IMR-90 (cell line): ENCODE results near the gene FIGLA. TPM values are rescaled to one million over a fixed set of nuclear protein-coding genes. Genes with fewer than 3 reads are reported as not detected.

Experiments used
- ATAC-seq: fragments of 200-7000 bp; cut with Tn5 transposase; 2 replicates; pipeline ENCODE4 v1.9.1; 2020; ENCODE audit warnings: low read depth, mild to moderate bottlenecking, moderate library complexity
- BruUV-seq: library from RNA; stranded (reverse); fragments of 400-500 nt; replicated peaks from 2 replicates; lab custom pipeline; 2021; lab: Mats Ljungman, UMichigan
- CTCF ChIA-PET: fragments of 300-600 bp; formaldehyde crosslinking; extraction: SDS; loops from one replicate; lab custom pipeline; 2021; ENCODE audit warnings: antibody characterized with exemption; lab: Yijun Ruan, JAX
- POLR2A ChIA-PET: fragments of 300-600 bp; sonication (Branson Sonifier 250); formaldehyde crosslinking; loops from one replicate; lab custom pipeline; 2022; ENCODE audit warnings: antibody characterized with exemption; ENCODE audit not compliant: unreplicated experiment; lab: Charles Lee
- DNase-seq: peaks from one replicate; pipeline ENCODE4 v3.0.0; 2013
- H2AFZ ChIP-seq: replicated peaks from 2 replicates; pipeline ENCODE3; 2013; ENCODE audit warnings: low read length, mild to moderate bottlenecking; ENCODE audit not compliant: poor library complexity
- H2AK5ac ChIP-seq: 2 replicates; pipeline ENCODE4 v1.6.1; 2013; ENCODE audit warnings: low read depth, low read length, inconsistent platforms
- H2AK9ac ChIP-seq: replicated peaks from 2 replicates; pipeline ENCODE3; 2013; ENCODE audit warnings: mild to moderate bottlenecking, low read depth, low read length, moderate library complexity; ENCODE audit not compliant: poor library complexity
- H2BK120ac ChIP-seq: 2 replicates; pipeline ENCODE4 v1.6.1; 2013; ENCODE audit warnings: low read depth, low read length, inconsistent platforms
- H2BK15ac ChIP-seq: 3 replicates; pipeline ENCODE4 v1.6.1; 2013; ENCODE audit warnings: low read depth, low read length, inconsistent platforms
- H2BK20ac ChIP-seq: 2 replicates; pipeline ENCODE4 v1.6.1; 2013; ENCODE audit warnings: low read depth, mild to moderate bottlenecking, inconsistent platforms, low read length, moderate library complexity
- H2BK5ac ChIP-seq: 2 replicates; pipeline ENCODE4 v1.6.1; 2013; ENCODE audit warnings: mild to moderate bottlenecking, low read depth, low read length, inconsistent platforms; ENCODE audit not compliant: poor library complexity, severe bottlenecking
- H3K14ac ChIP-seq: replicated peaks from 2 replicates; pipeline ENCODE4 v1.6.1; 2013; ENCODE audit warnings: low read depth, low read length, inconsistent platforms
- H3K18ac ChIP-seq: 2 replicates; pipeline ENCODE4 v1.6.1; 2013; ENCODE audit warnings: low read depth, low read length, control low read depth
- H3K23ac ChIP-seq: 2 replicates; pipeline ENCODE4 v1.6.1; 2013; ENCODE audit warnings: low read depth, low read length, inconsistent platforms
- H3K27ac ChIP-seq: 2 replicates; pipeline ENCODE4 v1.5.1; 2013; ENCODE audit warnings: mild to moderate bottlenecking, control low read depth, low read length; ENCODE audit not compliant: insufficient read depth
- H3K27me3 ChIP-seq: 2 replicates; pipeline ENCODE4 v1.6.1; 2013; ENCODE audit warnings: low read length; ENCODE audit not compliant: control insufficient read depth, insufficient read depth
- H3K36me3 ChIP-seq: 2 replicates; pipeline ENCODE4 v1.6.1; 2013; ENCODE audit warnings: low read length, mixed read lengths; ENCODE audit not compliant: control insufficient read depth, insufficient read depth
- H3K4ac ChIP-seq: 2 replicates; pipeline ENCODE4 v1.6.1; 2013; ENCODE audit warnings: low read depth, low read length, inconsistent platforms
- H3K4me1 ChIP-seq: 2 replicates; pipeline ENCODE4 v1.6.1; 2013; ENCODE audit warnings: low read length, mixed read lengths; ENCODE audit not compliant: control insufficient read depth, insufficient read depth
- H3K4me2 ChIP-seq: 2 replicates; pipeline ENCODE4 v1.6.1; 2013; ENCODE audit warnings: low read depth, mild to moderate bottlenecking, control low read depth, low read length, moderate library complexity
- H3K4me3 ChIP-seq: 2 replicates; pipeline ENCODE4 v1.5.1; 2013; ENCODE audit warnings: low read depth, mild to moderate bottlenecking, control low read depth, low read length, moderate library complexity; ENCODE audit not compliant: insufficient read depth
- H3K56ac ChIP-seq: 2 replicates; pipeline ENCODE4 v1.6.1; 2013; ENCODE audit warnings: low read length, inconsistent platforms; ENCODE audit not compliant: insufficient read depth; ENCODE audit errors: extremely low read depth
- H3K79me1 ChIP-seq, 2 experiments: 2 replicates each; pipeline ENCODE4 v1.6.1; 2013; ENCODE audit warnings: low read length in 2 of 2, inconsistent platforms in 1 of 2, low read depth in 1 of 2
- H3K9ac ChIP-seq: 2 replicates; pipeline ENCODE4 v1.6.1; 2013; ENCODE audit warnings: low read depth, low read length, control low read depth
- H3K9me1 ChIP-seq: 2 replicates; pipeline ENCODE4 v1.6.1; 2013; ENCODE audit warnings: low read length, inconsistent platforms; ENCODE audit not compliant: insufficient read depth
- H3K9me3 ChIP-seq: 2 replicates; pipeline ENCODE4 v1.6.1; 2013; ENCODE audit warnings: low read length; ENCODE audit not compliant: control insufficient read depth, insufficient read depth
- H4K20me1 ChIP-seq: 2 replicates; pipeline ENCODE4 v1.6.1; 2013; ENCODE audit warnings: low read length, inconsistent platforms; ENCODE audit not compliant: insufficient read depth
- H4K5ac ChIP-seq: 2 replicates; pipeline ENCODE4 v1.6.1; 2013; ENCODE audit warnings: mild to moderate bottlenecking, low read depth, low read length, control low read depth
- H4K8ac ChIP-seq, 2 experiments: 2 replicates each; pipeline ENCODE4 v1.6.1; 2013; ENCODE audit warnings: low read depth in 2 of 2, low read length in 2 of 2, control low read depth in 1 of 2, inconsistent platforms in 1 of 2
- H4K91ac ChIP-seq: 2 replicates; pipeline ENCODE4 v1.6.1; 2013; ENCODE audit warnings: low read depth, low read length, inconsistent platforms; ENCODE audit not compliant: insufficient read depth
- BHLHE40 ChIP-seq: fragments of 150-350 bp; IDR thresholded peaks from 2 replicates; pipeline ENCODE4 v1.6.1; 2016; ENCODE audit warnings: mild to moderate bottlenecking, low read depth, low read length
- ELK1 ChIP-seq: fragments of 150-350 bp; IDR thresholded peaks from 2 replicates; pipeline ENCODE4 v1.6.1; 2016; ENCODE audit warnings: low read depth, mild to moderate bottlenecking, low read length, moderate library complexity, borderline replicate concordance
- MXI1 ChIP-seq: IDR thresholded peaks from 2 replicates; pipeline ENCODE4 v1.6.1; 2012; ENCODE audit warnings: low read depth, mild to moderate bottlenecking, low read length, moderate library complexity, borderline replicate concordance
- NFE2L2 ChIP-seq: fragments of 150-350 bp; IDR thresholded peaks from 2 replicates; pipeline ENCODE4 v1.6.1; 2016; ENCODE audit warnings: low read depth, mild to moderate bottlenecking, low read length
- RAD21 ChIP-seq: IDR thresholded peaks from 2 replicates; pipeline ENCODE4 v1.6.1; 2012; ENCODE audit warnings: low read length, improper control_type of control experiment
- RCOR1 ChIP-seq: IDR thresholded peaks from 2 replicates; pipeline ENCODE4 v1.6.1; 2012; ENCODE audit warnings: mild to moderate bottlenecking, low read length, improper control_type of control experiment; ENCODE audit not compliant: insufficient replicate concordance
- RFX5 ChIP-seq: IDR thresholded peaks from 2 replicates; pipeline ENCODE4 v1.8.0; 2012; ENCODE audit warnings: low read depth, mild to moderate bottlenecking, low read length, moderate library complexity
- SMC3 ChIP-seq: fragments of 150-350 bp; IDR thresholded peaks from 2 replicates; pipeline ENCODE4 v1.6.1; 2016; ENCODE audit warnings: low read depth, mild to moderate bottlenecking, antibody characterized with exemption, low read length, moderate library complexity
- WGBS, 2 experiments: methylation state at CpG; one replicate each; pipeline versions ENCODE4 v1.1.5 to v1.1.7; 2013; ENCODE audit warnings: missing lambda C conversion rate in 2 of 2; ENCODE audit not compliant: insufficient read length in 1 of 2; ENCODE audit errors: extremely low coverage in 2 of 2; 5-methylcytosine and 5-hydroxymethylcytosine counted together
- dilution Hi-C: fragments of 300-500 bp; cut with HindIII; formaldehyde crosslinking; loops from one replicate; pipeline ENCODE4 v1.14.3; 2018; ENCODE audit warnings: low sequenced_read_pairs; ENCODE audit not compliant: unreplicated experiment
- in situ Hi-C: fragments of 300-500 bp; cut with MboI; formaldehyde crosslinking; loops from 3 replicates; pipeline ENCODE4 v1.14.3; 2019; ENCODE audit warnings: low sequenced_read_pairs, inconsistent platforms, mixed read lengths
- intact Hi-C: fragments of 100-400 bp; cut with micrococcal nuclease; formaldehyde crosslinking; loops from 2 replicates; pipeline ENCODE4 v1.10.0; 2022
- polyA plus RNA-seq, 3 experiments: library from polyadenylated mRNA; depleted of rRNA; stranded (reverse); fragments of >200 nt; gene quantifications; 2 replicates each; pipeline ENCODE4 v1.2.3, GENCODE V29; 2012; ENCODE audit warnings: low replicate concordance in 1 of 3
- total RNA-seq: library from RNA; depleted of rRNA; stranded (reverse); fragments of >200 nt; gene quantifications from 2 replicates; pipeline ENCODE4 v1.2.3, GENCODE V29; 2012

The FIGLA gene
- total and polyA plus RNA-seq, 2 of the 4 experiments (the other 2 are of a cell fraction): not detected

- no peak overlapping the region for H3K56ac ChIP-seq
- no peak overlapping the region for H3K27ac ChIP-seq
- no peaks in the 10 kb centered on the region for H3K27me3 ChIP-seq
- BruUV-seq: no TSS peak
- H4K8ac ChIP-seq: no peak overlapping the region
- DNase-seq (no peak), ATAC-seq (no peak)
- TF ChIP-seq RFX5 (no peak), MXI1 (no peak), SMC3 (no peak), RCOR1 (no peak), ELK1 (no peak), RAD21 (no peak), NFE2L2 (no peak), BHLHE40 (no peak)
- no peak overlapping the region for H3K4me3 ChIP-seq
- ChIA-PET POLR2A (no interaction called here), CTCF (no interaction called here)
- H3K9ac ChIP-seq: no peak overlapping the region
- H3K4ac ChIP-seq: no peak overlapping the region
- no peak overlapping the region for H2BK15ac ChIP-seq
- H3K9me3 ChIP-seq: no peaks in the 10 kb centered on the region
- H3K14ac ChIP-seq: no peak overlapping the region
- no peak overlapping the region for H2AK9ac ChIP-seq
- H3K4me2 ChIP-seq: no peak overlapping the region
- no peak overlapping the region for H2BK5ac ChIP-seq
- no peaks in the 10 kb centered on the region for H3K9me1 ChIP-seq
- no peaks in the 10 kb centered on the region for H3K79me1 ChIP-seq
- no peak overlapping the region for H4K91ac ChIP-seq
- in situ Hi-C loops (no loop called here), dilution Hi-C loops (no loop called here), intact Hi-C loops (no loop called here)
- no peak overlapping the region for H2AFZ ChIP-seq
- no peaks in the 10 kb centered on the region for H3K36me3 ChIP-seq
- no peak overlapping the region for H3K18ac ChIP-seq
- no peak overlapping the region for H2BK20ac ChIP-seq
- no peak overlapping the region for H2BK120ac ChIP-seq
- WGBS, 2 experiments: no CpG with 5 or more reads among the region's 1 CpG
- H2AK5ac ChIP-seq: no peak overlapping the region
- H3K23ac ChIP-seq: no peak overlapping the region
- H3K4me1 ChIP-seq: no peaks in the 10 kb centered on the region
- H4K5ac ChIP-seq: no peak overlapping the region
- no peaks in the 10 kb centered on the region for H4K20me1 ChIP-seq
These were observed 40.1 kb downstream of the FIGLA start for GRCh38 chr2:70750320-70750719.
